Eye (tissue), 1 donor: ENCODE results near the gene STAT5A.
A peak's percentile ranks its signal among the peaks of the same experiment; 100 is the strongest.

Source experiments
- DNase-seq: peaks from one replicate; pipeline ENCODE4 v3.0.0-alpha.2; 2015

STAT5A gene

DNA sequence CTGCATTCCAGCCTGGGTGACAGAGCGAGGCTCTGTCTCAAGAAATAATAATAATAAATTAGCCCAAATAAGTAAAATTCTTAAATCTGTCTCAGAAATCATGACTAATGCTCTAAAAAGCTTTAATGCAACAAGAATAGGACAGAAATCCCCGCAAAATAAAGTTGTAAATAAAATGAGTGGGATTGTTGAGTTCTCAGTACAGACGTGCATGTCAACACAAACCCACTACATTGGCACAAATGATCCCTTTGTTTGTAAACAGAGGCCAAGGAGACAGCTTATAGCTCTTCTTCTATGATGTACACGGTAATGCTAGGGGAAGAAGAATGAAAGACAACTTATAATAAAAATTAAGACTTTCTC, 18.1 kb upstream of the STAT5A start:
- no peak for DNase-seq

DNA sequence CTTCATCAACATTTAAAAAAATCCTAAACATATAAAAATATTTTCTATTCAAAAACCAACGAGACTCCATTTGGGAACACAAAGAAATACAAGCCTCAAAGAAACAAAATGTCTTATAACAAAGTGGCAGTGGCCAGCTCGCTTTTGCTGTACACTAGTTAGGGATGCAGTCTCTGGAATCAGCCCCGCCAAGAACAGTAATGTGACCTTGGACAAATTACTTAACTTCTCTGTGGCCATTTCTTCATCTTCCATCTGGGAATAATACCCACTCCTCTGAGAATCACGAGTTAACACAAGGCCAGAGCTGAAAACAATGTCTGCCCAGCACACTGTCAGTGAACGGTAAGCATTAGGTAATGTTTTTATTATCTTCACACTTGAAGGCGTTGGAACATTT, 17.7 kb upstream of the STAT5A start:
- no peak for DNase-seq

DNA sequence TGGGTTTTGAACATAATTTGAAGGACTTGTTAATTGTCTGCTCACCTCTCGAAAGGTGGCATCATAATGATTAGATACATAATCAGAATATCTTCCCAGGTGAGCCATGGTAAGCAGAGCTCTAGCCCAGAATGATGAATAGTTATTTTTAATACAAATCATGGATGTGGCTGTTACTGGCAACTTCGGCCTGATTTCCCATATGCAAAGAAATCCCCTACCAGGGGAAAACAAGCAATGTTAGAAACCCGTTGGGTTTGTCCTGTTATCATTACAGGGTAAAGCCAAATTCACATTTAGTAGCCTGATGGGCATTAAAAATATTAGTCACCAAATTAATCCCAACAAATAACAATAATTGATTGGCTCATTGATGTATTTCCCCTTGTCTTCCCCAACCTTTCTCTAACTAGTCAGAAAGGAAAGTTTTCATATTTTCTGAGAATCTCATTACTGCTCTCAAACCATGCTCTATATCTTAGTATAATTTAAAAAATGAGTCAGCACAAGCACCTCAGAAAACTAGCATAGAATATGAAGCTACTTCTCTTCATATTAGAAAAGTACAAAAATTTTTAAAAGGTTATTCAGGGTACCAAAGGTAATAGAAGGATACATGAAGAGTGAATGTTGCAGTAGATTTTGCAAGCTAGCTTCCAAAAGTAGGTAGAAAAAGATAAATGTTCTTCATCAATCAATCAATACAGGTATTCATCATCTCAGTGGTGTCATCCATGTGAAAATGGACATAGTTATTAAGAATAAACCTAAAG, 17.1 kb upstream of the STAT5A start:
- no peak for DNase-seq

DNA sequence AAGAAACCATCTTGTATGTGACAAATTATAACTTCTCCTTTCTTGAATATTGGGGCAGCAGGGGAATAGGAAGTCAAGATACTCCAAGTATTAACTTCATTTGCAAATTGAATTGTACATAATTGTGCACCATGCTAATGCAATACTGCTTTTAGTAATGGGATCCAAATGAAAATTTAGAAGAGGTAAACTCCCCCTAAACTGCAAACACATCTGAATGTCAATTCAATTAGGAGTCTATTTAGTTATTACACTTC, 16.6 kb upstream of the STAT5A start:
- DNase-seq, result no peak

DNA sequence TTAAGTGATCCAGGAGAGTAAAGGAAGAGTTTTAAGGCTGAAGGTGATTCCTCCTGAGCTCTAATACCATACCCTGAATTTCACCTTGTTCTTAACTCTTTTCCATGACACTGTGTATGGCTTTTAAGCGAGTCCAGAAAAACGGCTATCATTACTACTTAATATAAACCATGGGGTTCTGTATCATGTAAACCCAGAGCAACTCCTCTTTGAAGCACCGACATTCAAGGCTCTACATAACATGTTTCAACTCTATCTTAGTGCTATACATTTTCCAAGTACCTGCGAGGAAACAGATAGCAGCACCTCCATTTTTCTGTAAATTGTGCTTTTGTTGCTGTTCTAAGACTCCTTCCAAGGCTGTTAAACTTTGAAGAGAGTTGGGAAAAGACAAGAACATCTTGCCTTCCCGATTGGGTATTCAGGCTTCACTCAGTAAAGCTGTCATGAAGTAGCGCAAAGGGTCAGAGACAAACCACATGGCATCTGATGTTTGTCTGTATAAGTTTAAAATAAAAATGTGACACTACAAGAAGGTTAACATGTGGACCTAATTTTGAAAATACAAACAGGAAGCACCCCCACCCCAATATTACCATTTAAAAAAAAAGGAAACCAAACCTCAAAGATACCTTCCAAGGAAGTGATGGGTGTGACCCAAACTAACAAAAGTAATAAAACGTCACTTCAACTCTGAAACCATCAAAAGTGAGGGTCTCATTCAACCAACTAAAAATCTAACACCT, 16.0 kb upstream of the STAT5A start:
- DNase-seq, result no peak

DNA sequence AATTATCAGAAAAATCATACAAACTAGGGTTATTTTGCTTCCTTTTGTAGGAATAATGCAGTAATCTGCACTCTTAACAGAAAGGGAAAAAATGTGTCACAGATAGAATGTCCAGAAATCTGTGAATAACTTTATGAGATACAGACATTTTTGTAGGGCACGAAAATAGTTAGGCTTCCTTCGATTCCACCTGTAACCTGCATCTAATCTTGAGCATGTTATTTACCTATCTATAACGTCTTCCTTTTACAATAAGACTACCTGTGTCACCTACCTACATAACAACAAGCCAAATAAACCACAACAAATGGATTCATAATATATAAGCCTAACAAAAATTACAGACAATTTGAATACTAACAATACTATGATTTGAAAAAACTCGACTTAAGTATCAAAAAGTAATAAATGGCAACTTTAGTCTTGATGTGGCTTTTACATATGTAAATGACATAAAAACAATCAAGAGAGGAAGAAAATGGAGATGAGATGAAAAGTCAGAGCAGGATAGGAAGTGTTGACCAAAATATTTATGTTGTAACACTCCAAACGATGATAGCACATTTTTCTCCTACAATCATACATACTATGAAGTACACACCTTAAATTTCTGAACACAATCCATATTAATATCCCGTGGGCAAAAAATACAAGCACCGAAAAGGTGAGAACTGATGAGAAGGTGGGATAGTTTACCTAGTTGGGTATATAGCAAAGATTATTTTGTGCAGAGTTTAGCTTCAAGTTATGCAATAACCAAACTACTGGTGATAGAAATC, 14.6 kb upstream of the STAT5A start:
- DNase-seq, result no peak

DNA sequence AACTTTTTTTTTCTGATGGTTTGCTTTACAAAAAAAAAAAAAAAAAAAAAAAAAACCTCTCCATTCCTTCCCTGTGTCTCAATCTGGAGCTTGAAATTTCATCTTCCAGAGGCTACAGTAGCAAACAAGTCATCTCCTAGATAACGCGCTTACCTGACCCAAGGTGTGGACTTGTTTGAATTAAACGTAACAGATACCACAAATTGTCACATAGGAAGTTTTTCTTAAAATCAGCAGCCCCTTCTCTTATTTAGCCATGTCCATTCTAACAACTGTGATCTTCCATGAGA, 14.1 kb upstream of the STAT5A start:
- DNase-seq, result no peak

DNA sequence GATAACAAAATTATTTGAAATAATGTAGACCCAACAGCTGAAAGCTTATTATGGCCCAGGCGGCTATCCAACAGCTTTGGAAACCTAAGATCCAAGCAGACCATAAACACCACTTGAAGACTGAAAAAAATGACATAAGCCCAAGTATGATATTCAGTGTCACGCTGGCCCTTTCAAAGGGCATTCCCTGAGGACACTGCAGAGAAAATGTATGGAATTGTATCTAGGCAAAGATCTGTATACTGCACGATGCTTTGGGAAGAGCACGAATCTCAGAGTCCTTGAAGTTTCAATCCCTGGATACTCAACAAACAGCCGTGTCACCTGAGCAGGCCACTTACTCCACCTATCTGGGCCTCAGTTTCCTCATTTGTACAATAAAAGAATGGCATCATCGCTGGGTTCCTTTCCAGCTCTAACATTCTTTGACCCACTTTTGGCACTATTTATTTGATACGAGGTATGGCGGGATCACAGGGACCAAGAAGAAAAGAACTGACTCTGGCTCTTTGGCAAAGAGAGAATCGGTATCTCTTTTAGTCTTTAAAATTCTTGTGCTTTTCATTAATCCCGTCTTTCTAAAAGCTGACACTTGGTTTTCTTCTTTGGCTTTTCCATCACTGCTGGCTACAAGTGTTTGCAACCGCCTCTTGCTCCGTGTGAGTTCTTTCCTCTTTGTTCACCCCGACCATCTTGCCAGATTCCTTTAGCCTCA, 13.3 kb upstream of the STAT5A start:
- DNase-seq, result peak; percentile 52

DNA sequence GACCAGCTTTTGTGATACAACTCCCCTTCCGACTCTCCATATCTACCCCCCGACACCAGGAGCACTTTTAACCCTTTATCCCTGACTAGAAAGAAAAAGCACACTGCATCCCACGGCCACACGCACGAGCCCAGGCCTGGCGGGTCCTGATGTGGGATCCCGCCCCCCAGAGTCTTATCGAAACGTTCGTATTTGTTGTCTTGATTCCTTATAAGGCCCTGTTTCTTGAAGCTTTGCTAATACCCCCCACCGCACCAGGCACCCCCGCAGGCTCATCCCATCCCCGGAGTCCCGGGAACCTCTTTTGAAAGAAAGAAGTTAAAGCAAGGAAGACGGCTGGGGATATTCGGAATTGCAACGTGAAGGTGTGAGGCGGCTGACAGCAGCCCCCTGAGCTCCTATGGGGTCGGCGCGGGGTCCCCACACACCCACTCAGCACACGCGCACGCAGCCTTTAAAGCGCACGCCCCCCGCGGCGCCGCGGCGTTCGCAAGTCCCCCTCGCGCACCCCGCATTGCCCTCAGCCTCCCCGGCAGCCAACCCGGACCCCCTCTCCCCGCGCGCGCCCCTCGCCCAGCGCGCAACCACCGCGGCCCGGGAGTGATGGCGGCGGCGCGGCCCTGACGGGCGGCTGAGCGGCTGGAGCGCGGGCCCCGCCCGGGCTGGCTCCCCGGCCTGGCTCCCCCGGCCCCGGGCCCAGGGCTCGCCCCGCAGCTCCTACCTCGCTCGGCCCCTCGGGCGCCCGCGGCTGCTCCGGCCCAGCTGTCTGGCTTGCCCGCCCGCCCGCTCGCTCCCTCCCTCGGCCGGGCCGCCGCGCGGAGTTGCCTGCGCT, 12.6 kb upstream of the STAT5A start:
- peak; percentile 80 for DNase-seq

DNA sequence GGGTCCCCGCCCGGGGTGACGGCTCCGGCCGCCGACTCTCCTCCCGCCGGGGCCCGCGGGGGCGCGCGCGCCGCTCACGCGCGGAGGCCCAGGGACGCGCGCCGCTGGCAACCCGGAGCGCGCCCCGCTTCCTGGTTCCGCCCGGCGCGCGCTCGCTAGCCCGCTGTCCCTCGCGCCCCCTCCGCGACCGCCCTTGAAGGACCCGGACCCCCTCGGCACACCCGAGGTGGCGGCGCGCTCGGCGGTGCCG, 12.0 kb upstream of the STAT5A start, which contains the start of gene STAT5B:
Gene STAT5B (minus strand): TSS at position 33 of the 250 bp plus-strand sequence. CDS start 44,264 bp downstream, outside the sequence.
- peak; percentile 87 for DNase-seq

DNA sequence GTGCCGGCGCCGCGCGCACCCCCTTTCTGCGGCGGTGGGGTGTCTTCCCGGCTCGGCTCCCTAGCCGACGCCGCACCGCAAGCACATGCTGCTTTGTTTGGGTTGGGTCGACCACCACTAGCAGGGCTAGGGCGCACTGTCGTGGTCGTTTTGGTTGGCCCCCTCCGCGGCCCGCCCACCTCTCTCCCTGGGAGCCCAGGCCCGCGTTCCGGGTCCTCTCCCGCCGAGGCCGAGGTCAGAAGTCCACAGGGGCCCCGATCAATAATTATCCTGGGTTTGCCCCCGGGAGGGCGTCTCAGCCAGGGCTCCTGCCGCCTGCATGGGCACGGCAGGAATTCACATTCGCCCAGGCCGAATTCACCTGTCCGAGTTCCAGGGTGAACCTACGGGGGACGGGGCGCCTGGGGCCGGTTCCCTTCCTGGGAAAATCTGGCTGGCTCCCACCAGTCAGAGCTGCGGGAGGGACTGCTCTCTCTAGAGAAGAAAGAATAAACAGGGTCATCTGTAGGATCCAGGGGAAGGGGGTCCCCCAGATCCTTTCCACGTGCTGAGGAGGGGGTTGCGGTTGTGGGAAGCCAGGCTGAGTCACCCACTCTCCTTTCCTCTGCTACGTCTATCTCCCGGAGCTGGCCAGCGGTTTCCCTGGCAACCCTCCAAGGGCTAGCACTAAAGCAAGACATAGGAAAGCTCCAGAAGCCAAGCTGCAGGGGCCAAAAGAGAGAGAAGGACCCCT, 11.5 kb upstream of the STAT5A start:
- peak; percentile 79 for DNase-seq

DNA sequence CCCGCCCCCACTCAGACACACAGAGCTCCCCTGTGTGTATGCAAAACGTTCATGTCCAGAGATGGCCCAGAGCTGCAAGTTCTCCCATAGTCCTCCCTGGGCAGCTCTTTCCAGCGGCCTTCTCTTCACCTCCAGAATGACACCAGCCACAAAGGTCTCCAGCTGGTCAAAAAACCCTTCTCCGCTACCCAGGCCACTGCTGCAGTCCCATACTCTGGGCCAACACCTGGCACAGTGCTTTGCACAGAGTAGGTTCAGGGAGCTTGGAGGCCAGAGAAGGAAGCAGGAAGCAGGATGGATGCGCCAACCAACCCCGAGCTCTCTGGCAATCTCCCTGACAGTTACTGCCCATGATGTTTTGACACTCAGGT, 11.0 kb upstream of the STAT5A start:
- no peak for DNase-seq

DNA sequence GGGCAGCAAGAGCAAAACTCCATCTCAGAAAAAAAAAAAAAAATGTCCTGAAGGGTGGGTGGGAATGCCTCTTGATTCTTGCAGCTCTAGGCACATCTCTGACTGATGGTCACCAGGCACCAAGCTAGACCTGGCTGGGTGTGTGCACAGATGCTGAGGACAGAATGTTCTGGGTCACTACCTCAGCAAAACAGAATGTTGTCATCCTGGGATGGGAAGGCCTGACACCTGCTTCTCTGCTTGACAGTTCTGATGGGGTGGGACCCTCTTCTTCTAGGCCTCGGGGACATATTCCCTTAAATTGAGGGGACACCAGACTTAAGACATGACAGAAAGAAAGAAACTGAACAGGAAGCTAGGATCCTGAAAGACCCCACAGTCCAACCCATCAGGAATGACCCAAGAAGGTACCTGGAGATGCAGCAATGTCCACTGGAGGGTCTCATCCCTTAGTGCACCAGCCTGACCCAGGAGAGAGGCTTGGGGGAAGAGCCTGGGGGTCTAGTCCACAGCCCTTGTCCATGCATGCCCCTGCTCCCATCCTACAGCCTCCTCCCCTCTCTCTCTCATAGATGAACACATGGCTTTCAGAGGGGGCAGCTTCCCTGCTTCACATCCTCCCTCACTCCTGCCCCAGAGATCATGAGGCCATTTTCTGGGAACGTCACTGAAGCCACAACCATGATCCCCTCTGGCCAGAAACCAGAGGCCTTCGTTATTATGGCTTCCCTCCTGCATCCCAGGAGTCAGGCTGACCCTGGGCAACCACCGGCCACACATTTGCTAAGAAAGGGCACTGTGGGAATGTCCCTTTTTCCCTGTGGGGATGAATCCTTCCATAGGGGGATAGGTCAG, 8.3 kb upstream of the STAT5A start:
- DNase-seq, result no peak

DNA sequence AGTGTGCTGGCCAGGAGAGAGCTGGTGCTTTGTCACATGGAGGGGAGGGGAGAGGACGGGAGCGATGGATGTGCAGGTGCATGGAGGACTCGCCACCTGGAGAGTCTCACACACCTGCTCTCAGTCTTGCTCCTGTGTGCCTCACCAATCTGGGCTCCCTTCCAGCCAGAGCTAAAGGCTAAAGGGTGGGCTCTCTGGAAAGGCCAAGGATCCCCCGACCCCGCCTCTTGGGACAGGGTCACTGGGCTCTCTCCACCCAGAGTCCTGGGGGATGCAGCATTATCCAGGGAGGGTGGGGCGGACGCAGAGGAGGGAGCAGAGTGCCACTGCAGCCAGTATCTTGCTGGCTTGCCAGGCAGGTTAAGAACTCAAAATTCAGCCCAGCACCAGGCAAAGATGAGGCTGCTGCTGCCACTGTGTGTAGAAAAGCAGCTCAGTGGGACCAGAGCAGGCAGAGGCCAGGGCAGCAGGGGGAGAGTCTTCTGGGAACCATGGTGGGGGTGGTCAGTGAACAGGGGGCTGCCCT, 6.7 kb upstream of the STAT5A start:
- no peak for DNase-seq

DNA sequence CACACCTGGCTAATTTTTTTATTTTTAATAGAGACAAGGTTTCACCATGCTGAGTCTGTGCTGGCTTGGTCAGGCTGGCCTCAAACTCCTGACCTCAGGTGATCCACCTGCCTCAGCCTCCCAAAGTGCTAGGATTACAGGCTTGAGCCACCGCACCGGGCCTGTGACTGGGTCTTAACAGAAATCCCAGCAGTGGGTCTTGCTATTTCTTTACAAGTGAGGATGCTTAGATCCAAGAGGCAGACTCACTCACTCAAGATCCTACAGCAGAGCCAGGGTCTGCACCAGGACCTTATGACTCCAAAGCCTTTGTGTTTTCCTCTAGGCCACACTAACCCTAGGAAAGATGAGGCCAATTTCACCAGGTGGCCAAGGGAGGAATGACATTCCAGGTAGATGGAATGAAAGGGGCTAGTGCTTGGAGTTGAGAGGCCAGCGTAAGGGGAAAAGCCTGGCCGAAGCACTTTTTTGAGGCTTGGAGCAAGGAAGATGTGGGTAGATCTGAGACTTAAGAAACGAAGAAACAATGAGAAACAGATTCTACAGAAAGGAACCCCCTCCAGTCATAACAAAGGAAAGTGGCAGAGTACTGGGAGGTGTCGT, 5.7 kb upstream of the STAT5A start:
- no peak for DNase-seq

DNA sequence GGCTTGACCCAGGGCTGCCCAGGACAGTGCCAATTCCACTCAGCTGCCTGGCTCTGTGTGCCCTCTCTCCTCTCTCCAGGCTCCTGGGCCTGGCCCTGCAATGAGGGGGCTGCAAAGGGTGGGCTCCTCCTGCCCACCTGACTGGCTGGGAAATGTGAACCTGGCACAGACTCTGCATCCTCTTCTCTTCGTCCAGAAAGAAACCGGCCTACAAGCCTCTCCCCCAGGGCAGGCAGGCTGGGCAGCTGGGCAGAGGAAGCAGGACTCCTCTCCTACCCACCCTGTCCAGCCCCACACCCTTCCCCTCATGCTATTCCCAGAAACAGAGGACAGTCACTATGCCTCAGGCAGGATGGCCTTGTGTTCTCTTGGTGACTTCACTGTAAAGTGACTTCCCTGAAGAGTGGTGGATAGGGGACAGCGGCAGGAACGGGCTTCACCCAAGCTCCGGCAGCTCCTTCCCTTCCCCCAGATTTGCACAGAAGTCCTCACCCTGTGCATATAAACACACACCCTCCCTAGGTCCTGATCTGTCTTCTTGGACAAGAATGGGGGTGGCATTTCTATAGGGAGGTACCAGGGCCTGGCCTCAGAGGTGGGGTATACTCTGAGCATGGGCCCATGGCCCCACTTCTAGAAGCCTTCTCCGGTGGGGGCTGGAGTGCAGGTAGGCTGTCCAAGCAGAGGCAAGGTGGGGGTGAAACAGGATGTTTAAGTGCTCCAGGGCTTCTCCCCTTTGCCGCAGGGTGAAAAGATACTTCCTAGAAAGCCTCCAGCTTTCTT, 4.9 kb upstream of the STAT5A start:
- DNase-seq, result no peak

DNA sequence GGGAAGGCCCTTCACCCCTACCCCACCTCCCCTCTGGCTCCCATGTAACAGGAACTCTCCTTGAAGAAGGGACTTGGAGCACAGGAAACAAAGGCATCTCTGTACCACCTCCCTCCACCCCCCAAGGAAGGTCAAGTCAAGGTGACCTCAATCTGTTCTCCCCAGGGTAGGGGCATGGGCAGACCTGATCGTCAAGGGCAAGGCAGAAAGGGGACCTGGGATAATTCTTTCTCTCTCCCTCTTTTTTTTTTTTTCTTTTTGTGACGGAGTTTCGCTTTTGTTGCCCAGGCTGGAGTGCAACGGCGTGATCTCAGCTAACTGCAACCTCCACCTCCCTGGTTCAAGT, 4.3 kb upstream of the STAT5A start:
- DNase-seq, result no peak

DNA sequence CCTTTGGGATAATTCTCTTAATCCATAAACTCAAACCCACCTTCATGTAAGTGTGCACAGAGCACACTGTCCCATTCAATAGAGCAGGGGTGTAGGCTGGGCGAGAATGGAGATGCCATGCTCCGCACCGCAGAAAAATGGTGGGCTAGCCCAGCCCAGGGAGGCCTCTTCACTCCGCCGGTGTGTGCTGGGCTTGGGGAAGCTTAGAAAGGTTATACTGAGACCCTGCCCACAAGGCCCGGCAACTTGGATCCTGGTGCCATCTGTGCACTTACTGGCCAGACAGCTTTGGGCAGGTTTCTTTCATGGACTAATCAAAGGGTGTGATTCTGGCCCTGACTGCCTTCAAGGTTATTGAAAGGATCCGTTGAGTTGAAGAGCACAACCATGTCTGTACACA, 3.7 kb upstream of the STAT5A start:
- no peak for DNase-seq

DNA sequence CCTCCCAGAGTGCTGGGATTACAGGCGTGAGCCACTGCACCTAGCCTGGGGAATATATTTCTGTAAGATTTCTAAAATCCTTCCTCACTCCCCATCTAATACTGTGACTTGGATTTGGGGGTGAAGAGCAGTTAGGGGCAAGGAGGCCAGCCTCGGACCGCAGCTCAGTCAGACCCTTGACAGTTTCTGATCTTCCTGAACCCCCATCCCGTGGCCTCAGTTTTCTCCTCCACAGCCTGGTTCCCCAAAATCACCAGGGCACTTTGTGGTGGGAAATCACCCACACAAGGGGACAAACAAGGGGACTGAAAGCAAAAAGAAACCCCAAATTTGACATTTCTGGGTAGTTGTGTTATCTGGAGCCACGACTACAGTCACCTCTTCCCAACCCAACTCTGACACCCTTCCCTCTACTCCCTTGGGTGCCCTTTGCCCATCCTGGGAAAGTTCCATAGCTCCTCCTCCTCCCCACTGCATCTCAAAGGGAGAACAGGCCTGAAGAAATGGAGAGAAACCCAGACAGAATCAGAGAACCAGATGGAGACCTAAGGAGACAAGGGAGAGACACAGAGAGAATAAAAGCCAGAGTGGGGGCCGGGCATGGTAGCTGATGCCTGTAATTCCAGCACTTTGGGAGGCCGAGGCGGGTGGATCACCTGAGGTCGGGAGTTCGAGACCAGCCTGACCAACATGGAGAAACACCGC, 2.8 kb upstream of the STAT5A start:
- DNase-seq, result no peak
